WTC11 (cell line): Measurements from ENCODE around the gene DBT. TPM values are rescaled to one million over a fixed set of nuclear protein-coding genes. Genes with fewer than 3 reads are reported as not detected.

ENCODE experiments used
- ATAC-seq: fragments of 200-7000 bp; cut with Tn5 transposase; 2 replicates; pipeline ENCODE4 v1.10.0; 2021; ENCODE audit warnings: mild to moderate bottlenecking, moderate library complexity
- CTCF ChIA-PET: fragments of 300-600 bp; sonication (Branson Sonifier 250); formaldehyde crosslinking; loops from one replicate; lab custom pipeline; 2021; ENCODE audit warnings: antibody characterized with exemption; lab: Charles Lee
- POLR2A ChIA-PET: fragments of 350-600 bp; sonication (Branson Sonifier 250); formaldehyde crosslinking; loops from one replicate; lab custom pipeline; 2021; ENCODE audit warnings: antibody characterized with exemption; lab: Charles Lee
- DNase-seq: peaks from one replicate; pipeline ENCODE4 v3.0.0; 2021; ENCODE audit warnings: low spot score
- H3K27ac Mint-ChIP-seq: 2 replicates; pipeline ENCODE4 v1.8.0; 2021; ENCODE audit warnings: mixed read lengths
- H3K27me3 Mint-ChIP-seq: 2 replicates; pipeline ENCODE4 v1.8.0; 2021; ENCODE audit warnings: low read depth, mild to moderate bottlenecking, moderate library complexity, mixed read lengths
- H3K36me3 Mint-ChIP-seq: 2 replicates; pipeline ENCODE4 v1.8.0; 2021; ENCODE audit warnings: mixed read lengths
- H3K4me1 Mint-ChIP-seq: 2 replicates; pipeline ENCODE4 v1.8.0; 2022; ENCODE audit warnings: mixed read lengths
- H3K4me3 Mint-ChIP-seq: 2 replicates; pipeline ENCODE4 v1.8.0; 2021; ENCODE audit warnings: mild to moderate bottlenecking, moderate library complexity, mixed read lengths
- H3K9me3 Mint-ChIP-seq: 2 replicates; pipeline ENCODE4 v1.8.0; 2021; ENCODE audit warnings: mixed read lengths
- ARID4B ChIP-seq: sonication (generic); formaldehyde crosslinking; IDR thresholded peaks from 2 replicates; pipeline ENCODE4 v1.8.0; 2023; ENCODE audit warnings: missing genetic modification reagents, mild to moderate bottlenecking, borderline replicate concordance
- CBFB ChIP-seq: sonication (generic); formaldehyde crosslinking; IDR thresholded peaks from 2 replicates; pipeline ENCODE4 v1.8.1; 2022; ENCODE audit warnings: mild to moderate bottlenecking, low read depth, missing genetic modification reagents
- CREB1 ChIP-seq: sonication (generic); formaldehyde crosslinking; IDR thresholded peaks from 2 replicates; pipeline ENCODE4 v1.8.0; 2023; ENCODE audit warnings: mild to moderate bottlenecking, missing genetic modification reagents
- ESRRA ChIP-seq: sonication (generic); formaldehyde crosslinking; IDR thresholded peaks from 2 replicates; pipeline ENCODE4 v1.8.1; 2022; ENCODE audit warnings: mild to moderate bottlenecking, missing genetic modification reagents, borderline replicate concordance
- FOXJ3 ChIP-seq: sonication (generic); formaldehyde crosslinking; IDR thresholded peaks from 2 replicates; pipeline ENCODE4 v1.9.0; 2021; ENCODE audit warnings: missing genetic modification reagents, mild to moderate bottlenecking, borderline replicate concordance
- FOXP4 ChIP-seq: sonication (generic); formaldehyde crosslinking; IDR thresholded peaks from 2 replicates; pipeline ENCODE4 v1.8.0; 2022; ENCODE audit warnings: mild to moderate bottlenecking, missing genetic modification reagents
- GTF2I ChIP-seq: fragments of 250-450 bp; sonication (Bioruptor Pico); conservative IDR thresholded peaks from 2 replicates; pipeline ENCODE4 v1.4.0; 2021; ENCODE audit warnings: mild to moderate bottlenecking
- HMGA2 ChIP-seq: fragments of 250-450 bp; sonication (Bioruptor Pico); IDR thresholded peaks from 2 replicates; pipeline ENCODE4 v1.4.0; 2021; ENCODE audit warnings: mild to moderate bottlenecking, moderate library complexity
- JAZF1 ChIP-seq: fragments of 250-450 bp; sonication (Bioruptor Pico); IDR thresholded peaks from 2 replicates; pipeline ENCODE4 v1.9.0; 2021; ENCODE audit warnings: moderate library complexity, mild to moderate bottlenecking, inconsistent platforms
- JUN ChIP-seq: sonication (generic); formaldehyde crosslinking; IDR thresholded peaks from 2 replicates; pipeline ENCODE4 v1.8.0; 2023; ENCODE audit warnings: mild to moderate bottlenecking, missing genetic modification reagents
- KAT7 ChIP-seq: sonication (generic); formaldehyde crosslinking; IDR thresholded peaks from 2 replicates; pipeline ENCODE4 v1.8.1; 2023; ENCODE audit warnings: missing genetic modification reagents, mild to moderate bottlenecking, borderline replicate concordance
- MLX ChIP-seq: sonication (generic); formaldehyde crosslinking; IDR thresholded peaks from 2 replicates; pipeline ENCODE4 v1.8.1; 2023; ENCODE audit warnings: mild to moderate bottlenecking, missing genetic modification reagents, moderate library complexity
- NR1H2 ChIP-seq: sonication (generic); formaldehyde crosslinking; IDR thresholded peaks from 2 replicates; pipeline ENCODE4 v1.9.0; 2021; ENCODE audit warnings: mild to moderate bottlenecking, moderate library complexity, missing genetic modification reagents
- NR2C2 ChIP-seq: sonication (generic); formaldehyde crosslinking; IDR thresholded peaks from 2 replicates; pipeline ENCODE4 v1.8.0; 2022; ENCODE audit warnings: mild to moderate bottlenecking, missing genetic modification reagents
- OVOL2 ChIP-seq: fragments of 250-450 bp; sonication (Bioruptor Pico); IDR thresholded peaks from 2 replicates; pipeline ENCODE4 v1.9.0; 2021; ENCODE audit warnings: mild to moderate bottlenecking, borderline replicate concordance
- RORB ChIP-seq: fragments of 250-450 bp; sonication (Bioruptor Pico); IDR thresholded peaks from 2 replicates; pipeline ENCODE4 v1.9.0; 2021; ENCODE audit warnings: mild to moderate bottlenecking
- SMAD4 ChIP-seq: sonication (generic); formaldehyde crosslinking; IDR thresholded peaks from 2 replicates; pipeline ENCODE4 v1.8.0; 2022; ENCODE audit warnings: mild to moderate bottlenecking, missing genetic modification reagents
- SP1 ChIP-seq: sonication (generic); formaldehyde crosslinking; conservative IDR thresholded peaks from 2 replicates; pipeline ENCODE4 v1.8.1; 2022; ENCODE audit warnings: missing genetic modification reagents
- TP53 ChIP-seq: sonication (generic); formaldehyde crosslinking; IDR thresholded peaks from 2 replicates; pipeline ENCODE4 v1.8.1; 2023; ENCODE audit warnings: mild to moderate bottlenecking, missing genetic modification reagents
- ZNF121 ChIP-seq: sonication (generic); formaldehyde crosslinking; IDR thresholded peaks from 2 replicates; pipeline ENCODE4 v1.8.0; 2023; ENCODE audit warnings: missing genetic modification reagents
- ZNF281 ChIP-seq: sonication (generic); formaldehyde crosslinking; IDR thresholded peaks from 2 replicates; pipeline ENCODE4 v1.8.0; 2023; ENCODE audit warnings: mild to moderate bottlenecking, missing genetic modification reagents
- ZNF396 ChIP-seq: fragments of 250-450 bp; sonication (Bioruptor Pico); IDR thresholded peaks from 2 replicates; pipeline ENCODE4 v1.8.0; 2021; ENCODE audit warnings: mild to moderate bottlenecking, moderate library complexity, borderline replicate concordance
- total RNA-seq: library from RNA; stranded (reverse); gene quantifications from 3 replicates; pipeline ENCODE4 v1.2.3, GENCODE V29; 2021
- TF ChIP-seq, protein P1 (sequence below): fragments of 250-450 bp; sonication (Bioruptor Pico); IDR thresholded peaks from 2 replicates; pipeline ENCODE4 v2.1.2; 2022; ENCODE audit warnings: mild to moderate bottlenecking, moderate library complexity
- TF ChIP-seq, protein P2 (sequence below): fragments of 200-600 bp; IDR thresholded peaks from 2 replicates; pipeline ENCODE4 v1.8.0; 2022; ENCODE audit warnings: antibody characterized with exemption

The DBT gene
- total RNA-seq, 1 experiment from 2014 or later: 20.1 TPM

- ChIA-PET CTCF (interaction anchor here (0.8 kb wide), 1 partner anchor 268 kb away, joined by 3 read pairs; no protein-coding TSS in a partner anchor), POLR2A (no interaction called here)
- Mint-ChIP-seq H3K27me3 (no peaks in the 10 kb centered on the region), H3K4me3 (no peak overlapping the region), H3K27ac (no peak overlapping the region), H3K36me3 (no peaks in the 10 kb centered on the region), H3K4me1 (no peaks in the 10 kb centered on the region), H3K9me3 (no peaks in the 10 kb centered on the region)
- DNase-seq (no peak), ATAC-seq (no peak)
- no peak for TF ChIP-seq RORB
- no peak for TF ChIP-seq NR2C2 (CRISPR knock-in tag)
- TF ChIP-seq GTF2I: no peak
- TF ChIP-seq CREB1: no peak
- TF ChIP-seq MLX: no peak
- no peak for TF ChIP-seq JAZF1
- TF ChIP-seq ARID4B (CRISPR knock-in tag): no peak
- TF ChIP-seq ESRRA: no peak
- TF ChIP-seq, protein P1, sequence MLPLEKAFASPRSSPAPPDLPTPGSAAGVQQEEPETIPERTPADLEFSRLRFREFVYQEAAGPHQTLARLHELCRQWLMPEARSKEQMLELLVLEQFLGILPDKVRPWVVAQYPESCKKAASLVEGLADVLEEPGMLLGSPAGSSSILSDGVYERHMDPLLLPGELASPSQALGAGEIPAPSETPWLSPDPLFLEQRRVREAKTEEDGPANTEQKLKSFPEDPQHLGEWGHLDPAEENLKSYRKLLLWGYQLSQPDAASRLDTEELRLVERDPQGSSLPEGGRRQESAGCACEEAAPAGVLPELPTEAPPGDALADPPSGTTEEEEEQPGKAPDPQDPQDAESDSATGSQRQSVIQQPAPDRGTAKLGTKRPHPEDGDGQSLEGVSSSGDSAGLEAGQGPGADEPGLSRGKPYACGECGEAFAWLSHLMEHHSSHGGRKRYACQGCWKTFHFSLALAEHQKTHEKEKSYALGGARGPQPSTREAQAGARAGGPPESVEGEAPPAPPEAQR (CRISPR knock-in tag): no peak
- TF ChIP-seq CBFB (CRISPR knock-in tag): no peak
- TF ChIP-seq TP53 (CRISPR knock-in tag): no peak
- no peak for TF ChIP-seq OVOL2 (CRISPR knock-in tag)
- TF ChIP-seq, protein P2, sequence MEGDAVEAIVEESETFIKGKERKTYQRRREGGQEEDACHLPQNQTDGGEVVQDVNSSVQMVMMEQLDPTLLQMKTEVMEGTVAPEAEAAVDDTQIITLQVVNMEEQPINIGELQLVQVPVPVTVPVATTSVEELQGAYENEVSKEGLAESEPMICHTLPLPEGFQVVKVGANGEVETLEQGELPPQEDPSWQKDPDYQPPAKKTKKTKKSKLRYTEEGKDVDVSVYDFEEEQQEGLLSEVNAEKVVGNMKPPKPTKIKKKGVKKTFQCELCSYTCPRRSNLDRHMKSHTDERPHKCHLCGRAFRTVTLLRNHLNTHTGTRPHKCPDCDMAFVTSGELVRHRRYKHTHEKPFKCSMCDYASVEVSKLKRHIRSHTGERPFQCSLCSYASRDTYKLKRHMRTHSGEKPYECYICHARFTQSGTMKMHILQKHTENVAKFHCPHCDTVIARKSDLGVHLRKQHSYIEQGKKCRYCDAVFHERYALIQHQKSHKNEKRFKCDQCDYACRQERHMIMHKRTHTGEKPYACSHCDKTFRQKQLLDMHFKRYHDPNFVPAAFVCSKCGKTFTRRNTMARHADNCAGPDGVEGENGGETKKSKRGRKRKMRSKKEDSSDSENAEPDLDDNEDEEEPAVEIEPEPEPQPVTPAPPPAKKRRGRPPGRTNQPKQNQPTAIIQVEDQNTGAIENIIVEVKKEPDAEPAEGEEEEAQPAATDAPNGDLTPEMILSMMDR: no peak
- no peak for TF ChIP-seq ZNF121
- TF ChIP-seq KAT7: no peak
- TF ChIP-seq SP1: no peak
- TF ChIP-seq NR1H2: no peak
Measured at GRCh38 chr1:100187912-100188311, 61.7 kb downstream of the DBT start.

DNA sequence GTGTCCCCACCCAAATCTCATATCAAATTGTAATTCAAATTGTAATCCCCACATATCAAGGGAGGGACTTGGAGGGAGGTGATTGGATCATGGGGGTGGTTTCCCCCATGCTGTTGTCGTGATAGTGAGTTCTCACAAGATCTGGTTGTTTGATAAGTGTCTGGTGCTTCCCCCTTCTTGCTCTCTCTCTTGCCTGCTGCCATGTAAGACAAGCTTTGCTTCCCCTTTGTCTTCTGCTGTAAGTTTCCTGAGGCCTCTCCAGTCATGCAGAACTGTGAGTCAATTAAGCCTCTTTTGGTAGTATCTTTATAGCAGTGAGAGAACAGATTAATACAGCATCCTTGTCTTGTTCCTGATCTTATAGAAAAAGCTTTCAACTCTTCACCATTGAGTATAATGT is 65.1 kb downstream of the DBT start:
- DNase-seq: no peak
- POLR2A ChIA-PET: no interaction called here
- no peak overlapping the region for H3K4me3 Mint-ChIP-seq
- H3K36me3 Mint-ChIP-seq: no peaks in the 10 kb centered on the region
- H3K27ac Mint-ChIP-seq: no peak overlapping the region
- CTCF ChIA-PET: no interaction called here
- H3K27me3 Mint-ChIP-seq: no peaks in the 10 kb centered on the region
- H3K4me1 Mint-ChIP-seq: no peaks in the 10 kb centered on the region
- no peaks in the 10 kb centered on the region for H3K9me3 Mint-ChIP-seq
- ATAC-seq: no peak
- TF ChIP-seq ZNF396 (CRISPR knock-in tag) (no peak), HMGA2 (CRISPR knock-in tag) (no peak), ZNF281 (no peak), JUN (CRISPR knock-in tag) (no peak), SMAD4 (CRISPR knock-in tag) (no peak), FOXP4 (CRISPR knock-in tag) (no peak), FOXJ3 (CRISPR knock-in tag) (no peak)
